Gastrocnemius medialis (tissue), 4 donors: Measurements from ENCODE around the gene SIK2.

ENCODE experiments used
- POLR2A ChIP-seq, 2 donors: fragments of 450-650 bp; IDR thresholded peaks; one replicate each; pipeline ENCODE4 v1.6.1; 2017; ENCODE audit warnings: antibody characterized with exemption in 2 of 2, mild to moderate bottlenecking in 2 of 2, moderate library complexity in 2 of 2
- TF ChIP-seq, protein P1 (sequence below), 5 experiments: fragments of 450-650 bp in 3 of 5; fragments of 200-600 bp in 2 of 5; sonication (generic) in 2 of 5; IDR thresholded peaks in 4 of 5; conservative IDR thresholded peaks in 1 of 5; 1 replicate in 4 of 5; 2 replicates in 1 of 5; pipeline ENCODE4 v1.5.1; 2016 to 2019; ENCODE audit warnings: antibody characterized with exemption in 5 of 5, mild to moderate bottlenecking in 3 of 5, moderate library complexity in 3 of 5

GRCh38 chr11:111574373-111575225 is 27.6 kb upstream of the SIK2 start:
- TF ChIP-seq, protein P1, sequence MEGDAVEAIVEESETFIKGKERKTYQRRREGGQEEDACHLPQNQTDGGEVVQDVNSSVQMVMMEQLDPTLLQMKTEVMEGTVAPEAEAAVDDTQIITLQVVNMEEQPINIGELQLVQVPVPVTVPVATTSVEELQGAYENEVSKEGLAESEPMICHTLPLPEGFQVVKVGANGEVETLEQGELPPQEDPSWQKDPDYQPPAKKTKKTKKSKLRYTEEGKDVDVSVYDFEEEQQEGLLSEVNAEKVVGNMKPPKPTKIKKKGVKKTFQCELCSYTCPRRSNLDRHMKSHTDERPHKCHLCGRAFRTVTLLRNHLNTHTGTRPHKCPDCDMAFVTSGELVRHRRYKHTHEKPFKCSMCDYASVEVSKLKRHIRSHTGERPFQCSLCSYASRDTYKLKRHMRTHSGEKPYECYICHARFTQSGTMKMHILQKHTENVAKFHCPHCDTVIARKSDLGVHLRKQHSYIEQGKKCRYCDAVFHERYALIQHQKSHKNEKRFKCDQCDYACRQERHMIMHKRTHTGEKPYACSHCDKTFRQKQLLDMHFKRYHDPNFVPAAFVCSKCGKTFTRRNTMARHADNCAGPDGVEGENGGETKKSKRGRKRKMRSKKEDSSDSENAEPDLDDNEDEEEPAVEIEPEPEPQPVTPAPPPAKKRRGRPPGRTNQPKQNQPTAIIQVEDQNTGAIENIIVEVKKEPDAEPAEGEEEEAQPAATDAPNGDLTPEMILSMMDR (IDR thresholded peaks at IDR 0.05 in 4 of 5, conservative IDR thresholded peaks at IDR 0.05 in 1 of 5): no peak
- TF ChIP-seq POLR2A (IDR thresholded peaks at IDR 0.05): no peak
